Neural crest cell (in vitro differentiated cells): ENCODE data around the gene KRT76. TPM values are rescaled to one million over a fixed set of nuclear protein-coding genes. Genes with fewer than 3 reads are reported as not detected.
"Not testable (repeated sequence)": the region's sequence is repeated elsewhere in the genome, so short reads cannot be mapped to it uniquely, and the experiment has no call there.

Experiments
- DNase-seq: peaks from one replicate; pipeline ENCODE4 v3.0.0; 2021; ENCODE audit warnings: low read depth, mixed read lengths, low spot score
- H3K27ac Mint-ChIP-seq: one replicate; pipeline ENCODE4 v1.8.0; 2021; ENCODE audit warnings: mild to moderate bottlenecking, mixed read lengths; ENCODE audit not compliant: unreplicated experiment
- H3K27me3 Mint-ChIP-seq: 2 replicates; pipeline ENCODE4 v1.8.0; 2021; ENCODE audit warnings: low read depth, mild to moderate bottlenecking, mixed read lengths
- H3K36me3 Mint-ChIP-seq: 2 replicates; pipeline ENCODE4 v1.8.0; 2021; ENCODE audit warnings: low read depth, mild to moderate bottlenecking, mixed read lengths
- H3K4me1 Mint-ChIP-seq: 2 replicates; pipeline ENCODE4 v1.8.0; 2021; ENCODE audit warnings: mixed read lengths
- H3K4me3 Mint-ChIP-seq: one replicate; pipeline ENCODE4 v1.8.0; 2021; ENCODE audit warnings: mild to moderate bottlenecking, mixed read lengths
- H3K9me3 Mint-ChIP-seq: 2 replicates; pipeline ENCODE4 v1.8.0; 2021; ENCODE audit warnings: mixed read lengths
- total RNA-seq: library from RNA; stranded (reverse); gene quantifications from 2 replicates; pipeline ENCODE4 v1.2.1, GENCODE V29; 2021
- TF ChIP-seq, protein P1 (sequence below): fragments of 200-600 bp; sonication (generic); conservative IDR thresholded peaks from 2 replicates; pipeline ENCODE4 v1.5.0; 2021; ENCODE audit warnings: antibody characterized with exemption, mild to moderate bottlenecking

The KRT76 gene
- total RNA-seq, 1 donor from 2014 or later, result not detected

DNA sequence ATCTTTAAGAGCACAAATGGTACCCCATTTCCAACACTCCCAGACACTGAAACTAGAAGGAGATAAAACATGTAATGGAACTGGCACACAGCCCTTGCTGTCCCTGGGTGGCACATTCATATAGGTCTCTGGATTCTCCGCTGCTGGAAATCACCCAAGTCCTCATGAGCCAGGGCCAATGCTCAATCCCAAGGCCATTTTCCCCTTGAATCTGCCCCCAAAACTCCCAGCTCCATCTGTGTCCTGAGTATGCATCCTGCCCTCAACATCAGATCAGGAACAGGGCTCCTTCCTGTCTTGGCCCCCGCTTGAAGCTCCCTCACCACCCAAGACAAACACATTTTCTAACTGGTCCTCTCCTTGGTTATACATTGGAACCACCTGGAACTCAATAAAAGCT is 24.6 kb downstream of the KRT76 start:
- TF ChIP-seq, protein P1, sequence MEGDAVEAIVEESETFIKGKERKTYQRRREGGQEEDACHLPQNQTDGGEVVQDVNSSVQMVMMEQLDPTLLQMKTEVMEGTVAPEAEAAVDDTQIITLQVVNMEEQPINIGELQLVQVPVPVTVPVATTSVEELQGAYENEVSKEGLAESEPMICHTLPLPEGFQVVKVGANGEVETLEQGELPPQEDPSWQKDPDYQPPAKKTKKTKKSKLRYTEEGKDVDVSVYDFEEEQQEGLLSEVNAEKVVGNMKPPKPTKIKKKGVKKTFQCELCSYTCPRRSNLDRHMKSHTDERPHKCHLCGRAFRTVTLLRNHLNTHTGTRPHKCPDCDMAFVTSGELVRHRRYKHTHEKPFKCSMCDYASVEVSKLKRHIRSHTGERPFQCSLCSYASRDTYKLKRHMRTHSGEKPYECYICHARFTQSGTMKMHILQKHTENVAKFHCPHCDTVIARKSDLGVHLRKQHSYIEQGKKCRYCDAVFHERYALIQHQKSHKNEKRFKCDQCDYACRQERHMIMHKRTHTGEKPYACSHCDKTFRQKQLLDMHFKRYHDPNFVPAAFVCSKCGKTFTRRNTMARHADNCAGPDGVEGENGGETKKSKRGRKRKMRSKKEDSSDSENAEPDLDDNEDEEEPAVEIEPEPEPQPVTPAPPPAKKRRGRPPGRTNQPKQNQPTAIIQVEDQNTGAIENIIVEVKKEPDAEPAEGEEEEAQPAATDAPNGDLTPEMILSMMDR, result no peak
- Mint-ChIP-seq H3K27me3 (peaks cover 74% of the 10 kb centered on the region), H3K36me3 (no peaks in the 10 kb centered on the region), H3K27ac (no peak overlapping the region), H3K9me3 (no peaks in the 10 kb centered on the region), H3K4me1 (no peaks in the 10 kb centered on the region), H3K4me3 (no peak overlapping the region)
- DNase-seq, result no peak

DNA sequence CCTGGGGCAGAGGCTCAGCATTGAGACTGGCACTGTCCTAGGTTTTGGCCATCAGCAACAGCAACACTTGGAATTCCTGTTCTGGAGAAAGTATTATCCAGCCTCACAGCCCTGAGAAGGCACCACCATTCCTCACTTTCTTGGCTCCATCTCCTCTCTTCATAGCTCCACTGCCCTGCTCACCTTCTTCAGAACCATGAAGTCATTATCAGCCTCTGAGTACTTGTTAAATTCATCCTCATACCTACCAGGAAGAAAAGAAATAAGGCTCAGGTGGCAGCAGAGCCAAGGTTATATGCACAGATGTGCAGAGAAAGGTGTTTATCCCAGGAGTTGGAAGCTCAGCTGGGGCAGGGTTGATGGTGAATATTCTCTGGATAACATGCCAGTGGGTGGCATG is 25.4 kb downstream of the KRT76 start:
- H3K36me3 Mint-ChIP-seq, result no peaks in the 10 kb centered on the region
- H3K27ac Mint-ChIP-seq, result no peak overlapping the region
- peaks cover 81% of the 10 kb centered on the region for H3K27me3 Mint-ChIP-seq
- no peaks in the 10 kb centered on the region for H3K9me3 Mint-ChIP-seq
- H3K4me3 Mint-ChIP-seq, result no peak overlapping the region
- no peak for DNase-seq
- TF ChIP-seq, protein P1, result no peak
- no peaks in the 10 kb centered on the region for H3K4me1 Mint-ChIP-seq

DNA sequence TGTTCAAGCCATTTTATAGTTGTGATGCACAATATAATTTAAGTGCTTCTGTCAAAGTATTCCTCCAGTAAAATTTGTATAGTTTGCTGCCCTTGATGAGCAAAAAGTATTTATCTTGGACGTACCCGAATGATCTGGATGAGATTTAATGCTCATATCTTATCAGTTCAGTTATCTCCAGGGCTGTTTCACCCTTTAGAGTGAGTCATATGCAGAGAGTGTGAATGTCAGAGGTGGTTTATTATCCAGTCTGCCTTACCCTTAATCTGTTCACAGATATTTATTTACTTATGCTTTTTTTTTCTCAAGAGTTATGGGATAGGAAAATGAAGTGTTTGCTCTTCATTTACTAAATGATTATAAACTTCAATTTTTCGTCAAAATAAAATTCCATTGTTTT is 26.6 kb downstream of the KRT76 start:
- H3K36me3 Mint-ChIP-seq, H3K4me3 Mint-ChIP-seq, H3K4me1 Mint-ChIP-seq, DNase-seq, H3K9me3 Mint-ChIP-seq, H3K27ac Mint-ChIP-seq: not testable (repeated sequence)
- peaks cover 91% of the 10 kb centered on the region for H3K27me3 Mint-ChIP-seq

DNA sequence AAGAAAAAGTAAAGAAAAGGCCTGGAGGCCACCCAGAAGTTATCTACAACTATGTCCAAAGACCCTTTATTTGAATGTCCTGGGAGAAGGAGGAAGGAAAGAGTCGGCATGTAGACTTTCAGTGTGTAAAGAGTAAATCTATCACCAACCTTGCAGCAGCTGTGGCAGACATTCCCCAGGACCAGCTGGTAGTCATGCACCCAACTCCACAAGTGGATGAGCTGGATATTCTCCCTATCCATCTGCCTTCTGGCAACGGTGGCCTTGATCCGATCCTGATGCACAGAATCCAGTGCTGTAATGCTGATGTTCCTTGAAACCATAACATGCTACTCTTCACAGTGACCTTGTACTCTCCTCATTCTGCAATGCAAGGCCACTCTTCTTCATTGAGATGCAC is 27.3 kb downstream of the KRT76 start:
- Mint-ChIP-seq H3K27me3 (peaks cover 91% of the 10 kb centered on the region), H3K36me3 (no peaks in the 10 kb centered on the region)

DNA sequence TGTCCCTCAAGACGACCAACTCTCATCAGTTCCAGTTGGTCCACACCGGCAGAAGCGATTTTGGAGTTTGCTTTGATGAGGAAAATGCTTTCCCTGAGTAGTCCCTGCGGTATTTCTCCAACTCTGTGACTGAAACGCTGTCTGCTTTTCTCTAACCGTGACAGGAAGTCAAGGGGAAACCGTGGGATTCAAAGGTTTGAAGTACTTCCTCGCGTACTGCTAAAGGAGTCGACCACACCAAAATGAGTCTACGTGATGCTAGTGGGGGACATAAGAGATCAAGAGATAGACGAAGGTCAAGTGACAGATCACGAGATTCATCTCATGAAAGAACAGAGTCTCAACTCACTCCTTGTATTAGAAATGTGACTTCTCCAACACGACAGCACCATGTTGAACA is 28.6 kb downstream of the KRT76 start:
- Mint-ChIP-seq H3K4me1 (no peaks in the 10 kb centered on the region), H3K36me3 (no peaks in the 10 kb centered on the region), H3K27me3 (peaks cover 97% of the 10 kb centered on the region), H3K9me3 (no peaks in the 10 kb centered on the region), H3K4me3 (no peak overlapping the region), H3K27ac (no peak overlapping the region)
- no peak for DNase-seq
- TF ChIP-seq, protein P1, result no peak

More for the DNA sequence above, 27.3 kb downstream of the KRT76 start:
- no peaks in the 10 kb centered on the region for H3K9me3 Mint-ChIP-seq
- H3K27ac Mint-ChIP-seq, result no peak overlapping the region
- H3K4me3 Mint-ChIP-seq, result no peak overlapping the region
- TF ChIP-seq, protein P1, result no peak
- no peaks in the 10 kb centered on the region for H3K4me1 Mint-ChIP-seq
- no peak for DNase-seq

DNA sequence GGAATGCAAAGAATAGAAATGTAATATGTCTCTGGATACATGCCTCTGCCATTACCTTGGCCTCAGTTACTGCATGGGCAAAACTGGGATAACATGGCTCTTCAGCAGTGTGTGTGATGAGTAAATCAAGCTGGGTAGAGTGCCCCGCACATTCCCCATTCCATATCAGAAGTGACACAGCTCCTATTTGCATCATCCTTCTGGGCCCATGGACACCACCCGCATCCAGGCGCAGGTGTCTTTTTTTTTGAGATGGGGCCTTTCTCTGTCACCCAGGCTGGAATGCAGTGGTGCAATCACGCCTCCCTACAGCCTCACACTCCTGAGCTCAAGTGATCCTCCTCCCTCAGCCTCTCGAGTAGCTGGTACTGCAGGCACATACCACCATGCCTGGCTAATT is 31.6 kb downstream of the KRT76 start:
- DNase-seq, result no peak
- TF ChIP-seq, protein P1, result no peak
- Mint-ChIP-seq H3K4me3 (no peak overlapping the region), H3K4me1 (no peaks in the 10 kb centered on the region), H3K9me3 (no peaks in the 10 kb centered on the region), H3K36me3 (no peaks in the 10 kb centered on the region), H3K27me3 (peaks cover 86% of the 10 kb centered on the region), H3K27ac (no peak overlapping the region)
